Measurements from ENCODE around the gene CDKN1B. TPM values are rescaled to one million over a fixed set of nuclear protein-coding genes. Genes with fewer than 3 reads are reported as not detected.

The CDKN1B gene
- total and polyA plus RNA-seq, 2 of the 4 experiments (the other 2 are of a cell fraction) = 13.9 to 17.4 TPM

- Histone ChIP-seq H2AK5ac (ENCODE audit: low read depth, low read length) (no peak overlapping the region), H3K23ac (ENCODE audit: low read depth, low read length) (no peak overlapping the region), H2AK9ac (replicated peaks; ENCODE audit: low read depth, low read length, poor library complexity) (no peak overlapping the region), H3K9me1 (ENCODE audit: insufficient read depth, low read length) (no peaks in the 10 kb centered on the region), H3K4me2 (ENCODE audit: low read depth, low read length) (no peak overlapping the region), H2BK20ac (ENCODE audit: low read depth, low read length) (no peak overlapping the region), H3K56ac (ENCODE audit: extremely low read depth, insufficient read depth, low read length) (no peak overlapping the region), H3K36me3 (ENCODE audit: control insufficient read depth, insufficient read depth, low read length) (no peaks in the 10 kb centered on the region), H3K14ac (replicated peaks; ENCODE audit: low read depth, low read length) (no peak overlapping the region), H2AFZ (replicated peaks; ENCODE audit: low read length, poor library complexity) (no peak overlapping the region), H3K4ac (ENCODE audit: low read depth, low read length) (no peak overlapping the region), H4K20me1 (ENCODE audit: insufficient read depth, low read length) (no peaks in the 10 kb centered on the region), H3K9ac (ENCODE audit: low read depth, low read length) (no peak overlapping the region), H4K91ac (ENCODE audit: insufficient read depth, low read depth, low read length) (no peak overlapping the region), H3K27ac (ENCODE audit: insufficient read depth, low read length) (no peak overlapping the region), H3K79me1 (ENCODE audit: low read depth in 1 of 2, low read length in 2 of 2) (no peaks in the 10 kb centered on the region), H4K5ac (ENCODE audit: low read depth, low read length) (no peak overlapping the region), H4K8ac (ENCODE audit: low read depth in 2 of 2, low read length in 2 of 2) (no peak overlapping the region), H2BK5ac (ENCODE audit: low read depth, low read length, poor library complexity, severe bottlenecking) (no peak overlapping the region), H2BK15ac (ENCODE audit: low read depth, low read length) (no peak overlapping the region), H2BK120ac (ENCODE audit: low read depth, low read length) (no peak overlapping the region), H3K4me1 (ENCODE audit: control insufficient read depth, insufficient read depth, low read length) (no peaks in the 10 kb centered on the region), H3K4me3 (ENCODE audit: insufficient read depth, low read depth, low read length) (no peak overlapping the region), H3K18ac (ENCODE audit: low read depth, low read length) (no peak overlapping the region), H3K9me3 (ENCODE audit: control insufficient read depth, insufficient read depth, low read length) (no peaks in the 10 kb centered on the region), H3K27me3 (ENCODE audit: control insufficient read depth, insufficient read depth, low read length) (peaks cover 15% of the 10 kb centered on the region)
- ATAC-seq (ENCODE audit: low read depth) = no peak
- POLR2A ChIA-PET (ENCODE audit: unreplicated experiment) = no interaction called here
- no TSS peak for BruUV-seq (replicated peaks)
- TF ChIP-seq FOS (IDR thresholded peaks at IDR 0.05; ENCODE audit: low read depth, low read length) (no peak), NFE2L2 (IDR thresholded peaks at IDR 0.05; ENCODE audit: low read depth, low read length) (no peak), RAD21 (IDR thresholded peaks at IDR 0.05; ENCODE audit: low read length) (no peak), RCOR1 (IDR thresholded peaks at IDR 0.05; ENCODE audit: insufficient replicate concordance, low read length) (no peak), BHLHE40 (IDR thresholded peaks at IDR 0.05; ENCODE audit: low read depth, low read length) (no peak), SMC3 (IDR thresholded peaks at IDR 0.05; ENCODE audit: low read depth, low read length) (no peak), RFX5 (IDR thresholded peaks at IDR 0.05; ENCODE audit: low read depth, low read length) (no peak), MXI1 (IDR thresholded peaks at IDR 0.05; ENCODE audit: borderline replicate concordance, low read depth, low read length) (no peak), MAFK (IDR thresholded peaks at IDR 0.05; ENCODE audit: low read depth, low read length) (no peak), ELK1 (IDR thresholded peaks at IDR 0.05; ENCODE audit: borderline replicate concordance, low read depth, low read length) (no peak), CHD1 (IDR thresholded peaks at IDR 0.05; ENCODE audit: low read depth, low read length) (no peak), POLR2A (IDR thresholded peaks at IDR 0.05; ENCODE audit: low read depth, low read length) (no peak), CEBPB (IDR thresholded peaks at IDR 0.05; ENCODE audit: low read depth, low read length) (no peak), CTCF (conservative IDR thresholded peaks at IDR 0.05; ENCODE audit: low read depth, low read length) (no peak), MAZ (IDR thresholded peaks at IDR 0.05; ENCODE audit: borderline replicate concordance, low read depth, low read length) (no peak), USF2 (IDR thresholded peaks at IDR 0.05; ENCODE audit: low read depth, low read length) (no peak)
- in situ Hi-C loops (cut with MboI; ENCODE audit: low sequenced_read_pairs) (no loop called here), intact Hi-C loops (cut with micrococcal nuclease) (no loop called here), dilution Hi-C loops (cut with HindIII; ENCODE audit: low sequenced_read_pairs, unreplicated experiment) (no loop called here)
- WGBS, 2 experiments (ENCODE audit: extremely low coverage in 2 of 2, insufficient read length in 1 of 2) = 53% methylated on average over 2 of the region's 5 CpGs; no CpG with 5 or more reads in 1 of the 2 experiments
- no peak for DNase-seq
- CTCF ChIA-PET = no interaction called here
Observed at GRCh38 chr12:12681061-12681765, 36.0 kb upstream of the CDKN1B start.
